ENCODE measurements around the gene PCAT6.

The PCAT6 gene

DNA sequence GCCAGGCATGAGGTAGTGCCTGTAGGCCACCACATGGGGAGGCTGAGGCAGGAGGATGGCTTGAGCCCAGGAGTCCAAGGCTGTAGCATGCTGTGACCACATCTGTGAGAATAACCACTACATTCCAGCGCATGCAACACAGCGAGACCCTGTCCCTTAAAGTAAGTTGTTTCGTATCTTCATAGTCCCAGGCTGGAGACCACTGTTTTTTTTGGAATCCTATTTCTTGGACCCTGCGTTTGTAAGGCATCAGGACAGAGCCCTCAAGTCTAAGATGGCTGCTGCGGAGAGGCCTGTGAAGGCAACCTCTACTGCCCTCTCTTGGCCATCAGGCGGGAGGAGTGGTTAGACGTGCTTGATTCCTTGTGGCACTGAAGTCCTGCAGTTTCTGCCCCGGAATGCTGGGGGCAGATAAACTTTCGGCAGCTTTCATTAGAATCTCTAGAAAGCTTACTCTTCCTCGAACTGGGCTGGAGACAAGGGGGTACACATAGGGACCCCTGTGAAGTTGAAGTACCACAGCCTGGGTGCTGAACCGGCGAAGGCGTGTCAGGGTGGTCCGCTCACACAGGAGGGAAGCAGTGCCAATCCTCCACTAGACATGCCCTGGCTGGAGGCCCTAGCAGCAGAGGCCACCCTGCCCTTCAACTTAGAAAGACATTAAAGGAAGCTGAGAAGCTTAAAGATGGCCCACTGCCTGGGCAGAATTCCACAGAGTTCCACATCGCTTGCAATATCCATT lies 41.6 kb downstream of the PCAT6 start:
- DNase-seq: peak; percentile 8

DNA sequence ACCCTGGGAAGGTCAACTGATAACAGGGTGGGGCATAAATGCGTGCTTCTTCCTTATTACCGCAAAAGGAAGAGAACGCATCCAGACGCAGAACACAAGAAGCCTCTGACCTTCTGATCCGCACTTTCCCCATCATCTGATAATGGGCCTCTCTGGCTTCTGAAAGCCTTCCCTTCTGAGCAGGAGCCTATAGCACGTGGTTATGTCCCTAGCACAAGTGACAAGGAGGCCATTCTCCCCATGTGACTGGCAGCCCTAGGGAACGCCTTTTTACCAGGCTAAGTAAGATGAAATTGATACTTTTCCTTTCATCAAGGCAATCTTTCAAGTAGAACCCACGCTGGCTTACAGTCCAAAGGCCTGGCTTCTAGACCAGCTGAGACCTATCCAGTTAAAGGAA lies 44.0 kb downstream of the PCAT6 start:
- no peak for DNase-seq

DNA sequence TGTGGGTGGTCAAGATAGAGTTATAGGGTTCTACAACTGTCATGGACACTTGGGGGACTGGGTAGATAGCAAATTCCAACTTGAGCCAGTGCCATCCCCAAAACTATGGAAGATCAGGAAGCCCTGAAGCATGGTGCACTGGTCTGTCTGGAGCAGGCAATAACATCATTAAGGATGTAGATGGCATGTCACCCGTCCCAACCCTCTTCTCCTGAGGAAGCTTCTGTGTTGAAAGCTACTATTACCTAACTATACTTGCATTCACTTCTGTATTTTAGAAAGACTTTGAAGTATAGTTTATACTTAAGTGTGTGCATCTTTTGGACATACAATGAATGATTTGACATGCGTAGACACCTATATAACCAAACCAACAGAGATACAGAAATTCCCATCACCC lies 45.3 kb downstream of the PCAT6 start:
- DNase-seq: no peak

DNA sequence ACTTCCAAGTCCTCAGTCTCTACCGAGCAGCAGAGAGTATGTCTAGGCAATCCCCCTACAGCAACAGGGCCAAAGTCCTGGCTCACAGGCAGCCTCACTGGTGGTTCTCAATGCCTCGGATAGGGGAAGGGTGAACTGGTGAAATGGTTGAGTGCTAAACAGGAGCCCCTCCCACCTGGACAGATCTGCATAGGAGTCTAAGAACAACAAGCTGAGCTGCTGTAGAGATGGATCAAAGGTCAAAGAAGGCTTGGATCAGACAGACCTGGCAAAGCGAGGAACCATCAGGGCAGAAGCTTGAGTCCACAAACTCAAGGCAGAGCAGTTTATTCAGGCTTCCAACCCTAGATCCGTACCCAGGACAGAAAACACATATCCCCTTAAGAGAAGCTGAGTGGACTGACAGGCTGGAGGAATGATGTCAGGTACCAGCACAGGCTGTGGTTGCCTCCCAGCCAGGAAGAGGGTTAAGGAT lies 46.4 kb downstream of the PCAT6 start:
- DNase-seq: no peak

DNA sequence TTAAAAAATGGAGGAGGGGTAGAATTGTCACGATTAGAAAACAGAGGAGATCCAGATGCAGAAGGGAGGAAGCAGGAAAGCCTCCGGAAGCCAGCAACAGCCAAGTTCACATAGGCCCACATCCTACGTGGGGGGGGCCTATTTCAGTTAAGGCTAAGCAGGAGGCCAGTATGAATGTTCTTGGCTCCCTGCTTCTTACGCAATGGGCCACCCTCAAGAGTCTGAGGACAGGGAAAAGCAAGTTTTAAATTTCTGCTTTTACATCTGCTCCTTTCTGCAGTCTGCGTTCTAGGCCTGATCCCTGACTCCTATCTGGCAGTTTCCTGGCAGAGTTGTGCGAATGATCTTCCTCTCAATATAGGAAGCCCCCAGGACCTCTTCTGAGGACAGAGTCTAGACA lies 47.6 kb downstream of the PCAT6 start:
- DNase-seq: no peak

DNA sequence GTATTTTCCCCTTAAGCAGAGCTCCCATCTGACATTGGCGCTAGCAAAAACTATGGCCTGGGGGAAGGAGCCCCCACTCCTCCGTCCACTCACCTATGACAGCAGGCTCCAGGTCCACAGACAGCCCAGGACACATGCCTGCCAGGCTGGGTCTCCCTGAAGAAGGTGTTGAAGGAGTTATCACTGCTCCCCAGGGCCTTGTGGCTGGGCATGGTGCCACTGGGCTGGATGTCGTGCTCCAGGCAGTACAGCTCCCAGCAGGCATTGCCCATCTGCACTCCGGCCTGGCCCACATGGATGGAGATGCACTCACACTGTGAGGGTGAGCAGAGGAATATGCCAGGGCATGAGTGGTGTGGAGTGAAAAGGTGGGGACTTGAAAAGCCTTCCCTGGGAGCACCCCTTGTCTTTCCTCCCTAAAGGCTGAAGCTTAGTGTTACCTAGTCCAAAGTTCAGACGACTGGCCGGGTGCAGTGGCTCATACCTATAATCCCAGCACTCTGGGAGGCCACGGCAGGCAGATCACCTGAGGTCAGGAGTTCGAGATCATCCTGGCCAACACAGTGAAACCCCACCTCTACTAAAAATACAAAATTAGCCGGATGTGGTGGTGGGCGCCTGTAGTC lies 48.1 kb downstream of the PCAT6 start:
- DNase-seq: no peak

DNA sequence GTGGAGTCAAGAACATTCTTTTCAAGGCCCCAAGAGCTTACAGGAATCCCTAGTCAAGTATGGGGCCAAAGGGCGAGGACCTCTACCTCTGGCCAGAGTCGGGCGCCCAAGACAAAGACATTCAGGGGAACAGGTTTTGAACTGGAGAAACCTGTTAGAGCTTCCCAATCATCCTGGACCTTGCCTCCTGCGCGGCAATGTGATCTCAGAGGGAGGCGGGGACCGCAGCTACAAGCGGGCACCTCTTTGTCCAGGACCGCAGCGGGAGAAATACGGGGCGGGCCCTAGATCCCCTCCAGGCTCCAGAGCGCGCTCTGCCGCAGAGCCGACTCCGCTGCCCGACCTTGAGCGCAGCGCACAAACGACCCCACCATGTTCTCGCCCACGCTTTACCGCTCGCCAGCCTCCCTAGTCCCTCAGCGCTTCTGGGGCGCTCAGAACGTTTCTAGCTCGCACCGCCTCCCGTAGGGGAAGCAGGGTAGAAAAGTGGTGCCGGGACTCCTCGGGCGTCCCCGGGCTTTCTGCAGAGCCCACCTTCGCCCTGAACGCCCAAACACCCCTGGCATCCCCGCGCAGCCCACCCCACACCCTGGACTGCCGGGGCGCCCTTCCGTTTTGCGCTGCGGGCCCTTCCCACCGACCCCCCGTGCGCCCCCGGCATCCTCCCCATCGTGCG lies 50.1 kb downstream of the PCAT6 start:
- peak; percentile 5 for DNase-seq
